NCI-H2227 (cell line): ENCODE measurements around the gene KCP.
A peak's percentile ranks its signal among the peaks of the same experiment; 100 is the strongest.

Experiments used
- DNase-seq: peaks from one replicate; lab custom pipeline; 2025; ENCODE audit not compliant: unreplicated experiment; lab: John Stamatoyannopoulos, UW

Gene KCP

GRCh38 chr7:128908750-128909624 is 1.5 kb downstream of the KCP start:
- no peak for DNase-seq

DNA sequence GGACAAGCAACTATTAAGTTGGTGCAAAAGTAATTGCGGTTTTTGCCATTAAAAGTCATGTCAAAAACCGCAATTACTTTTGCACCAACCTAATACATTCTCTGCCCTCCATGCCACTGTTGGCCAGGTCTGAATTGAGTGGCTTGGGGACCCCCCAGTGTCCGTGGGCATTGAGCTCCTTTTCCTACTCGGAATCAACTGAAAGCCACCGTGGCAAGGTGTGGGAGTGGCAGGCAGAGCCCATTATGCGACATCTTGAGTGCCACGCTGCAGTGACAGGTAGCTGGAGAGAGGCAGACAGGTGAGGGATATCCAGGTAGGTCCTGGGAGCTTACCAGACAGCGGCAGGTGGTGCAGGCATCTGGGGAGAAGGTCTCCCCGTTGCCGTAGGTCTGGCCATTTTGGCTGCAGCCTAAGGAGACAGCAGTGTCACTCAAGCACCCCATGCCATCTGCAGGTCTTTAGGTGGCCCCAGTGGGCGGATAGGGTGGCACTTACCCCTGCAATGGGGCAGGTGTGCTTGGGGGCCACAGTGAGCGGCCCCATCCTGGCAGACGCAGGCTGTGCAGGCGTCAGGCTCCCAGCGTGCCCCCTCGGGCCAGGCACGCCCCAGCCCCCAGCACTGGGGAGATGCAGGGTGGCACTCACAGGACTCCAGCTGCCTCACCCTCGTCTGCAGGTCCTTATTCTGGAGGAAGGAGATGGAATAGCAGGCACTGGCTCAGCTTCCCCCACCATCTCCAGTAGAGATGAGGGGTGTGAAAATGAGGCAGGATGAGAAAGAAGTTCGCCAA is 3.5 kb downstream of the KCP start:
- DNase-seq, result no peak

DNA sequence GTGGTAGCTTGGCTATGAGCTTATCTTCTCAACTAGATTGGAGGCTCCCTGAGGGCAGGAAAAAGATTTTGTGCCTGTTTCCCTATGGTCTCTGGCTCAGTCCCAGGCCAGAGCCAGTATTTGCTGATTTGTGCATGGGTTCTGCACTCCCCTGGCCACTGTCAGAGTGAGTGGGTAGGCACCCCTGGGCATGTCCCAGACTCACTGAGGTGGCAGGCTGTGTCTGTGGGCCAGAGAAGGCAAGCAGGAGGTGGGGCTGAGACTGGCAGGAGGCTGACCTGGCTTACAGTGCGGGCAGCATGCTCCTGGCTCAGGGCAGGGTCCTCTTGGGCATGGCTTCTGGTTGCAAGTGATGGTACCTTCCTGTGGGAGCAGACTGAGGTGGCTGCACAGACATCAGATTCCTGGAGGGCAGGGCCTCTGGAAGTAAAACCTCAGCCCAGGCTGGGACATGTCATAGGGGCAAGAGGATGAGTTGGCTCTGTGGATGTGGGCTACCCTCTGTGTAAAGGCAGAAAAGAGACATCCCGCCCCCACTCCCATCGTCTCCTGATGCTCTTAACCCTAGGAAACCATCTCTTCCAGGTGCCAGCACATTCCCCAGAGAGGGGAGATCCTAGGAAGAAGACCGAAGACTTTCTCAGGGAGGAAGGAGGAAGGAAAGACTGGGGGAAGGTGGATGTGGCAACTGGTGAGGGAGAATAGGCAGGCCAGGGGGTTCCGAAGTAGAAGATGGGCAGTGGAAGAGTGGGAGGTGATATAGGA is 4.3 kb downstream of the KCP start:
- no peak for DNase-seq

DNA sequence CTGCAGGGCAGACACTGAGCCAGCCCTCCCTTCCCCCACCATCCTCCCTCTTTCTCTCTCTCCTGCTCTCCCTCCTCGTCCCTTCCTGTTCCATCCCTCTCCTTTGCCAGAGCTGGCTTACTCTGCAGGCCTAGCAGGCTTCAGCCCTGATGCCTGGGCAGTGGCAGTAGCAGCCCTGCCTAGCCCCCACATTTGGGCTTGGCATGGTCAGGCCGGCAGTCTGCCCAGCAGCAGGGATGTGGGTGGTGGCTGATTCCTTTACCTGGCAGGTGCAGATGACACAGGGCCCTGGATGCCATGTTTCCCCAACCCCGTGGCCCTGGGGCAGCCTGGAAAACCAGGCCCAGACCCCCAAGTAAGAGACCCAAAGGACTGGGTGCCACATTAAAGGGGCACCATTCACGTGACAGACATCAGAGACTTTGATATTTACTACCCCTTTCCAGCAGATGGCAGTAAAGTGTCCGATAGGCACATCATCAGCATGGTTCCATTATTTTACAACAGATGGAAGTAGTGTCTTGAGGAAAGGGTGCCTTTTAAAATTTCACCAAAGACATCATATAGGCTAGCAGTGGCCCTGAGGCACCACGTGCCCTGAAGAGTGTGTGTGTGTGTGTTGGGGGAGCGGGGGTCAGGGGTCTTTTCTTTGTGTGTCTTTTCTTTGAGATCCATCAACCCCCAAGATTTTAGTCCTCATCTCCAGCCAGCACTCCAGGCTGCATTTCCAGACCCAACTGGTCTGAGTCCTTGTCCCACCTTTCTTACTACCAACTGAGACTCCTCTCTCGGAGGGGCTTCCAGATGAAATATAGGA is 5.9 kb downstream of the KCP start:
- peak; percentile 82 for DNase-seq

DNA sequence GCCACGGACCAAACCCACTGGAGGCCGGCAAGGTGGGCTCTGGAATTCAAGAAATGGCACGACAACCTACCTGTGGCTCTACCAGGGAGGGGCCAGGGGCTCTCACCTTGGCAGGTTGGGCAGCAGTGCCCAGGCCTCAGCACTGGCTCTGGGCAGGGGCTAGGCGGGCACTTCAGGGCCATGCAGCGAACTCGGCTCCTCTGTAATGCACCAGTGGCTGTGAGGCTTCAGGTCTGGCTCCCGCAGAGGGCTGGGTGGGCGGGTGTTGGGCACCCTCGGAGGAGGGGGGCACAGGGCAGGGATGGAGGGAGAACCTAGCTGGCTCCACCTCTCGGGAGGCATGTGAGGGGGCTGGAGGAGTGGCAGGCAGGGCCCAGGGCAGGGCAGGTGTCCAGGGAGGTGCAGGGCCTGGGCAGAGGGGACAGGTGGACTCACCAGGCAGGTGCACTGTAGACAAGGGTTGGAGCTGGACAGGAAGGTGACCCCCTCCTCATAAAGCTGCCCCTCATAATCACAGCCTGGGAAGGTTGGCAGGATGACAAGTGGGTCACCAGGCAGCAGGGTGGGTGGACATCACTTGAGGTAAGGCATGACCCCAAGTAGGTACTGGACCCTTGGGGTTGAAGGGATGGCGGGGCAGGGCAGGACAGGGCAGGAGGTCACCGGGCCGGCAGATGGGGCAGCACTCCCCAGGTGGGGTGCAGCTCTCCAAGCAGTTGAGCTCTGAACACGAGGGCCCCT is 6.7 kb downstream of the KCP start:
- DNase-seq, result no peak

- no peak for DNase-seq
These were observed 7.5 kb downstream of the KCP start for GRCh38 chr7:128902761-128903585.

DNA sequence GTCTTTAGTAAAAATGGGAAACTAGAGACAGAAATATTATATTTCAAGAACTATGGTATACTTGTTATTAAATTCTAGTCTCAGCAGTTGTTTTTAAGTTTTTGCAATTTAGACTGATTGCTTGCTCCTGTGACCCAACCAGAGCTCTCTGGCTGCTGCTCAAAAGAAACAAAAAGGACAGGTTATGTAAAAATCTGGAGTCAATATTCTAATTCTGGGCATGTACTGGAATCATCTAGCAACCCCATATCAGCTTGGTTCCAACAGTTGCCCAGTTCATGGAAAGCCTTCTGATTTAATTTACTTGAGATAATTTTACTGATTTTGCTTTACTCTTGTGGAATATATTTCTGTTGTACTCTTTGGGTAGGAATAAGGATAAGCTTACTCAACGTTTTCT is 10.3 kb downstream of the KCP start:
- DNase-seq, result no peak

DNA sequence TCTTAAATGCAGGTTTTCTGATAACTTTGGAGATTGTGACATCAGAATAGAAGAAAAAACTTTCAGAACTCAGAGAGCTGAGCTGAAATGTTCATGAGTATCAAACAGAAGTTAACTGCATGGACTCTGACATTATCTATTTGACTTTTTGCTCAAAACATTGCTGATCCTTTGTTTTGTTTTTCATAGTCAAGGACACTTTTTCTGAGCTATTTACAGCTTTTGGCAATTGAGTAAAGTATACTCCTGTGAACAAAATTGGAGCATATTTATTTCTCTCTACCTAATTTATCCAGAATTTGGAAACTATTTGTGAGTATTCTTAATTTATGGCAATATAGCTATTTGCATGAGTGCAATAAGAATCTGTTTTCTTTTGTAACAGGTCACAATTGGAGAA is 11.1 kb downstream of the KCP start:
- DNase-seq, result no peak

- DNase-seq, result no peak
These were observed 15.2 kb downstream of the KCP start for GRCh38 chr7:128895320-128895719.

DNA sequence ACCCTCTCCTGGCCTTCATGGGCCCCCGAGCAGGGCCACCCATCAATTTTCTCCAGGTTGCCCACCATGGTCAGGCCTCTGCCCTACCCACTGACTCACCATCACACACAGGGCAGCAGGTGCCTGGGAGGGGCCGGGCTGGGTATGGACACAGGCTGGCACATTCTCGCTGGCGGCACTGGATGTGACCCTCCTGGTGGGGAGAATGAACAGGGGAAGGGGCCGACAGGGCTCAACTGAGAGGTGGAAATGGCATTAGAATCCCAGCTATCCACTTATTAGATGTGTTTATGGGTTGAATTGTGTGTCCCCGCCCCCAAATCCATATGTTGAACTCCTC is 16.4 kb downstream of the KCP start:
- DNase-seq, result no peak

DNA sequence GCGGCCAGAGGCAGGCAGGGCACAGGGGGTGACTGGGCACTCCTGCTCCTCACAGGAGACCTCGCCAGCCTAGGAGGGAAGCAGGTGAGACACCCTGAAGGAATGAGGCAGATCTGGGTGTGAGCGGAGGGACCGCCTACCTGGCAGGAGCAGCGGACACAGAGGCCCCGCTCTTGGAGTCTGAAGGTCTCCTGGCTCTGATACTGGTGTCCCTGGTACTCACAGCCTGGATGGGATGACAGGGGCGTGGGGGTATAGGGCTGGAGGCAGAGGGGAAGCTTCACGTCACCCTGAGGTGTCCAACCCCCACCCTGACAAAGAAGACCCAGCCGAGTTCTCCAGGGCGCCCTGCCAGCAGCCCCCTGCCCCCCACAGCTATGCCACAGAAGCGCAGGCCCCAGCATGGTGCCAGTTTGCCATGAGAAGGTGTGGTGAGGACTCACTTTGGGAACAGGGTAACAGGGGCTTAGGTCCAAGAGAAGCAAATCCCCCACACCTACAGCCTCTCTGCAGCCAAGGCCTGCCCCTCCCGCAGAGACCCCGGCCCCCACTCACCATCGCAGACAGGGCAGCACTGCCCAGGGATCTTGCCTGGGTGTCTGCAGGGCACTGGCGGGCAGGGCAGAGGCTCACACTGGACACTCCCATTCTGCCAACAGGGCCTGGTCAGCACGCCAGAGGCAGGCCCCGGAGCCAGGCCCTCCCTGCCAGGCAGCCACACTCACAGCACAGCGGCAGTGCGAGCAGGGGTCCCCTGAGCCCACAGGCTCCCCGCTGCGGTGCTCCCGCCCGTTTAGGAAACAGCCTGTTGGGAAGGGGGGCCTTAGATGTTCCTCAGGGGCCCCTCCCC is 17.0 kb downstream of the KCP start:
- no peak for DNase-seq

DNA sequence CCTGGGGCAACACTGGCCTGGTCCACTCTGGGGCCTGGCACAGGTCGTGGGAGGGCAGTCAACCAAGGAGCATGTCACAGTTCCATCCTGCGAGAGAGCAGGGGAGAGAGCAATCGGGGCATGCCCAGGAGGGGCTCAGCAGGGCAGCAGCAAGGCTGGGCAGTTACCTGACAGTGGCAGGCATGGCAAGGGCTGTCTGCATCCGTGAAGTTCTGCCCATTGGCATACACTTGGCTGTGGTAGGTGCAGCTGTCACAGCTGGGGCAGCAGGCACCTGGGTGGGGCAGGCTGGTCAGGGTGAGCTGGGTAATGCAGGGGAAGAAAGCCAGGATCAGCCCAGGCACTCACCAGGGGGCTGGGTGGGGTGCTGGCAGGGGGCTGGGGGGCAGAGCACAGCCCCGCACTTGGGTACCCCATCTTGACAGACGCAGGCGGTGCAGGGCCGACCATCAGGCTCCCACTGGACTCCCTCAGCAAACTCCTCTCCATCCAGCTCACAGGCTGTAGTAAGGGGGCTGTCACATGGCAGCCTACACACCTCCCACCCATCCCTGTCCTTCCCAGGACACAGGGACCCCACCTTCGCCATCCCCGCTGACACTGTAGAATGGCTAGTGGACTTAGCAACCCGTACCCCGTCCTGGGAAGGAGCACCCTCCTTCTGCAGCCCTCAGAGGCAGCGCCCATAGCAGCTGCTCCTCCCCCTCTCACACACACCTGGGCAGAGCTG is 17.8 kb downstream of the KCP start:
- DNase-seq, result no peak

GRCh38 chr7:128891942-128892269 is 18.6 kb downstream of the KCP start:
- DNase-seq, result no peak

GRCh38 chr7:128891110-128891941 is 19.2 kb downstream of the KCP start:
- no peak for DNase-seq

GRCh38 chr7:128890306-128891109 is 20.0 kb downstream of the KCP start:
- DNase-seq, result peak; percentile 36

DNA sequence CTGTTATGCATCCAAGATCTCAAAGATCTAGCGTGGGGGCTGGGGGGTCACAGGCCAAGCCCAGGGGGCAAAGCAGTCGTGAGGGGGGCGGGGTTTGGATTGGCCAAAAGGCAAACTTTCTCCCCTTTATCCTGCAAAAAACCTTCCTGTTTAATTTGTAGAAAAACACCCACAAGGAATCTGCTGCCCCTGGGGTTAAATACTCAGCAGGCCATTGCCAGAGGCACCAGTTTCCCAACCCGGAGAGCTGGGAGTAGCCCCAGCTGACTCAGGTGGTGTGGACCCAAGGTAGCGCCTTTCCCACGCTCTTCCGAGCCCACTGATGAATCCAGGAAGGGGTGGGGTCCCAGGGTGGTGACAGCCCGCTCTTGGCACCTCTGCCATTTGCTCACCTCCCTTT is 21.4 kb downstream of the KCP start:
- DNase-seq, result no peak
